HepG2 (cell line): ENCODE results near the gene SLC50A1. TPM values are rescaled to one million over a fixed set of nuclear protein-coding genes. Genes with fewer than 3 reads are reported as not detected.

Experiments
- ARID5B ChIP-seq: IDR thresholded peaks from 2 replicates; pipeline ENCODE4 v1.4.0; 2020; ENCODE audit warnings: mild to moderate bottlenecking, missing genetic modification reagents
- BRD4 ChIP-seq: sonication (generic); formaldehyde crosslinking; IDR thresholded peaks from 2 replicates; pipeline ENCODE4 v1.4.0; 2020; ENCODE audit warnings: missing genetic modification reagents
- CAMTA2 ChIP-seq: sonication (generic); formaldehyde crosslinking; IDR thresholded peaks from 2 replicates; pipeline ENCODE4 v1.4.0; 2020; ENCODE audit warnings: mild to moderate bottlenecking, missing genetic modification reagents, borderline replicate concordance
- DMAP1 ChIP-seq: IDR thresholded peaks from 2 replicates; pipeline ENCODE4 v1.6.1; 2016
- DNMT3B ChIP-seq: conservative IDR thresholded peaks from 2 replicates; pipeline ENCODE4 v1.6.1; 2016; ENCODE audit warnings: missing biosample characterization, control low read depth
- GABPB1 ChIP-seq: IDR thresholded peaks from 2 replicates; pipeline ENCODE4 v1.6.1; 2016; ENCODE audit warnings: mild to moderate bottlenecking, missing genetic modification reagents, moderate library complexity, missing compliant biosample characterization
- HIVEP1 ChIP-seq: sonication (generic); formaldehyde crosslinking; IDR thresholded peaks from 2 replicates; pipeline ENCODE4 v1.4.0; 2020; ENCODE audit warnings: mild to moderate bottlenecking, missing genetic modification reagents
- HOXD1 ChIP-seq: sonication (generic); formaldehyde crosslinking; IDR thresholded peaks from 2 replicates; pipeline ENCODE4 v1.5.0; 2020; ENCODE audit warnings: missing genetic modification reagents
- KDM4B ChIP-seq: sonication (generic); formaldehyde crosslinking; IDR thresholded peaks from 2 replicates; pipeline ENCODE4 v1.4.0; 2020; ENCODE audit warnings: missing genetic modification reagents
- KLF11 ChIP-seq: IDR thresholded peaks from 2 replicates; pipeline ENCODE4 v1.6.1; 2016; ENCODE audit warnings: missing compliant biosample characterization
- NFE2L1 ChIP-seq: sonication (generic); formaldehyde crosslinking; IDR thresholded peaks from 2 replicates; pipeline ENCODE4 v1.4.0; 2020; ENCODE audit warnings: missing genetic modification reagents, mild to moderate bottlenecking, borderline replicate concordance
- PAX8 ChIP-seq: sonication (generic); formaldehyde crosslinking; IDR thresholded peaks from 2 replicates; pipeline ENCODE4 v1.8.0; 2022; ENCODE audit warnings: mild to moderate bottlenecking, missing genetic modification reagents, borderline replicate concordance
- PBX2 ChIP-seq: IDR thresholded peaks from 2 replicates; pipeline ENCODE4 v1.6.1; 2016; ENCODE audit warnings: control low read depth
- POLR2A ChIP-seq, 2 experiments: IDR thresholded peaks; 2 replicates each; pipeline ENCODE4 v1.6.1; 2011; ENCODE audit warnings: low read depth in 2 of 2, low read length in 2 of 2, mild to moderate bottlenecking in 1 of 2, moderate library complexity in 1 of 2; ENCODE audit not compliant: insufficient read depth in 1 of 2
- RFX1 ChIP-seq: fragments of 450-650 bp; IDR thresholded peaks from 2 replicates; pipeline ENCODE4 v1.6.1; 2017
- SATB2 ChIP-seq: sonication (generic); formaldehyde crosslinking; IDR thresholded peaks from 2 replicates; pipeline ENCODE4 v1.5.0; 2020; ENCODE audit warnings: missing genetic modification reagents
- TRIM24 ChIP-seq: sonication (generic); formaldehyde crosslinking; IDR thresholded peaks from 2 replicates; pipeline ENCODE4 v1.8.0; 2022; ENCODE audit warnings: mild to moderate bottlenecking, missing genetic modification reagents
- XRCC5 ChIP-seq: fragments of 200-400 bp; formaldehyde crosslinking; optimal IDR thresholded peaks from 2 replicates; pipeline ENCODE3; 2017; ENCODE audit warnings: mild to moderate bottlenecking, low read length
- ZBTB34 ChIP-seq: sonication (generic); formaldehyde crosslinking; IDR thresholded peaks from 2 replicates; pipeline ENCODE4 v1.8.0; 2022; ENCODE audit warnings: mild to moderate bottlenecking, missing genetic modification reagents
- ZFY ChIP-seq: sonication (generic); formaldehyde crosslinking; IDR thresholded peaks from 2 replicates; pipeline ENCODE4 v1.4.0; 2020; ENCODE audit warnings: missing genetic modification reagents
- ZGPAT ChIP-seq: IDR thresholded peaks from 2 replicates; pipeline ENCODE4 v1.6.1; 2016; ENCODE audit warnings: mild to moderate bottlenecking
- ZNF251 ChIP-seq: sonication (generic); formaldehyde crosslinking; IDR thresholded peaks from 2 replicates; pipeline ENCODE4 v1.9.0; 2021; ENCODE audit warnings: mild to moderate bottlenecking, missing genetic modification reagents
- ZNF501 ChIP-seq: sonication (generic); formaldehyde crosslinking; IDR thresholded peaks from 2 replicates; pipeline ENCODE4 v1.5.1; 2020; ENCODE audit warnings: mild to moderate bottlenecking, moderate library complexity, missing genetic modification reagents
- ZNF670 ChIP-seq: sonication (generic); formaldehyde crosslinking; IDR thresholded peaks from 2 replicates; pipeline ENCODE4 v1.8.0; 2022; ENCODE audit warnings: mild to moderate bottlenecking, missing genetic modification reagents, borderline replicate concordance
- ZNF780A ChIP-seq: sonication (generic); formaldehyde crosslinking; IDR thresholded peaks from 2 replicates; pipeline ENCODE4 v1.8.0; 2022; ENCODE audit warnings: mild to moderate bottlenecking, missing genetic modification reagents, moderate library complexity
- polyA plus RNA-seq, 8 experiments: library from polyadenylated mRNA; depleted of rRNA in 3 of 8; stranded (reverse) in 7 of 8; unstranded in 1 of 8; fragments of >200 nt; fragmentation: Illumina TruSeq in 4 of 8; extraction: Trizol in 4 of 8; gene quantifications; 2 replicates each; pipeline versions ENCODE4 v1.2.1 to v1.2.3, GENCODE V29; 2011 to 2016; ENCODE audit warnings: low read depth in 4 of 8, missing spikeins in 1 of 8, mixed read lengths in 1 of 8; ENCODE audit not compliant: insufficient read depth in 1 of 8
- total RNA-seq, 5 experiments: library from RNA; depleted of rRNA; stranded (reverse); fragments of >200 nt; fragmentation: Illumina TruSeq; extraction: Trizol; gene quantifications; 2 replicates each; pipeline ENCODE4 v1.2.3, GENCODE V29; 2016; ENCODE audit warnings: low read depth in 1 of 5

The SLC50A1 gene
- total and polyA plus RNA-seq, 2 of the 13 experiments (the other 11 are each of a cell fraction or from before 2014, with no cell fraction given) = 22.5 to 46.8 TPM

- no peak for TF ChIP-seq ZBTB34 (CRISPR knock-in tag)
- TF ChIP-seq ZNF780A (CRISPR knock-in tag) = no peak
- TF ChIP-seq NFE2L1 (CRISPR knock-in tag) = peak; percentile 62; the same call in 1 of the 2 replicates
- peak; percentile 58 for TF ChIP-seq ZNF501 (CRISPR knock-in tag)
- peak; percentile 52; the same call in 1 of the 2 replicates for TF ChIP-seq HIVEP1 (CRISPR knock-in tag)
- TF ChIP-seq CAMTA2 (CRISPR knock-in tag) = 0 out of 2 replicates have a peak, but pooled peaks have one; percentile 14
- no peak for TF ChIP-seq KLF11 (CRISPR knock-in tag)
- peak; percentile 44; the same call in 1 of the 2 replicates for TF ChIP-seq TRIM24 (CRISPR knock-in tag)
- TF ChIP-seq DNMT3B (CRISPR knock-in tag) = no peak
- no peak for TF ChIP-seq ZNF670 (CRISPR knock-in tag)
- no peak; the same call in 1 of the 2 replicates for TF ChIP-seq BRD4 (CRISPR knock-in tag)
- TF ChIP-seq POLR2A (IDR thresholded peaks at IDR 0.05; ENCODE audit: insufficient read depth in 1 of 2, low read depth in 2 of 2, low read length in 2 of 2) = peak; percentile 33 to 66; a peak in 1 of 4 replicates
- TF ChIP-seq ZGPAT (CRISPR knock-in tag) = peak; percentile 65
- TF ChIP-seq SATB2 (CRISPR knock-in tag) = no peak
- no peak for TF ChIP-seq RFX1
- peak; percentile 99 for TF ChIP-seq GABPB1
- TF ChIP-seq ZNF251 = no peak
- TF ChIP-seq DMAP1 (CRISPR knock-in tag) = peak; percentile 56
- peak; percentile 68 for TF ChIP-seq ZFY
- no peak for TF ChIP-seq PAX8 (CRISPR knock-in tag)
- TF ChIP-seq ARID5B (CRISPR knock-in tag) = 0 out of 2 replicates have a peak, but pooled peaks have one; percentile 12
- no peak for TF ChIP-seq PBX2 (CRISPR knock-in tag)
- no peak for TF ChIP-seq KDM4B (CRISPR knock-in tag)
- TF ChIP-seq HOXD1 (CRISPR knock-in tag) = 0 out of 2 replicates have a peak, but pooled peaks have one; percentile 15
- TF ChIP-seq XRCC5 = peak; percentile 31
Observed at GRCh38 chr1:155139895-155140629, 4.4 kb downstream of the SLC50A1 start, which contains the start of gene DPM3 (continued).
